ENCODE results near the gene ELP6.

ELP6 gene

DNA sequence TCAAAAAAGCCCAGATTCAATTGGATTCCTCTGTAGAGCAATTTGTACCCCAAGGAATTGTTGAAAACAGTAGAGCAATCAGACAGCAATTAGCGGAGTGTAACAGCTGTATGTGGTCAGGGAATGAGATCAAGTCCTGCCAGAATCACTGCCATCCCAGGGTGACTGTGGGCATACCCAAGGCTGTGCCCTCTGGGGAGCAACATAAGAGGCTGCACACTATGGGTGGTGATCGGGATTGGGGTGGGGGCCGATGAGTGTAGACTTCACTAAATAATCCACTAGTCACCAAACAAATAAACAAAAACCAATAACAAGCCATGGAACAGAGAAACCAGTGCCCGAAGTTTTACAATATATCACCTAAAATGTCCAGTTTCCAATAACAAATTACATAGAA, 12.1 kb upstream of the ELP6 start:
- TF ChIP-seq, protein P1, sequence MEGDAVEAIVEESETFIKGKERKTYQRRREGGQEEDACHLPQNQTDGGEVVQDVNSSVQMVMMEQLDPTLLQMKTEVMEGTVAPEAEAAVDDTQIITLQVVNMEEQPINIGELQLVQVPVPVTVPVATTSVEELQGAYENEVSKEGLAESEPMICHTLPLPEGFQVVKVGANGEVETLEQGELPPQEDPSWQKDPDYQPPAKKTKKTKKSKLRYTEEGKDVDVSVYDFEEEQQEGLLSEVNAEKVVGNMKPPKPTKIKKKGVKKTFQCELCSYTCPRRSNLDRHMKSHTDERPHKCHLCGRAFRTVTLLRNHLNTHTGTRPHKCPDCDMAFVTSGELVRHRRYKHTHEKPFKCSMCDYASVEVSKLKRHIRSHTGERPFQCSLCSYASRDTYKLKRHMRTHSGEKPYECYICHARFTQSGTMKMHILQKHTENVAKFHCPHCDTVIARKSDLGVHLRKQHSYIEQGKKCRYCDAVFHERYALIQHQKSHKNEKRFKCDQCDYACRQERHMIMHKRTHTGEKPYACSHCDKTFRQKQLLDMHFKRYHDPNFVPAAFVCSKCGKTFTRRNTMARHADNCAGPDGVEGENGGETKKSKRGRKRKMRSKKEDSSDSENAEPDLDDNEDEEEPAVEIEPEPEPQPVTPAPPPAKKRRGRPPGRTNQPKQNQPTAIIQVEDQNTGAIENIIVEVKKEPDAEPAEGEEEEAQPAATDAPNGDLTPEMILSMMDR (IDR thresholded peaks at IDR 0.05; ENCODE audit: low read depth, low read length, missing control alignments), result no peak
- no peak overlapping the region for H3K4me3 ChIP-seq (ENCODE audit: low read depth, low read length)
- no peak for DNase-seq (ENCODE audit: low read depth)

DNA sequence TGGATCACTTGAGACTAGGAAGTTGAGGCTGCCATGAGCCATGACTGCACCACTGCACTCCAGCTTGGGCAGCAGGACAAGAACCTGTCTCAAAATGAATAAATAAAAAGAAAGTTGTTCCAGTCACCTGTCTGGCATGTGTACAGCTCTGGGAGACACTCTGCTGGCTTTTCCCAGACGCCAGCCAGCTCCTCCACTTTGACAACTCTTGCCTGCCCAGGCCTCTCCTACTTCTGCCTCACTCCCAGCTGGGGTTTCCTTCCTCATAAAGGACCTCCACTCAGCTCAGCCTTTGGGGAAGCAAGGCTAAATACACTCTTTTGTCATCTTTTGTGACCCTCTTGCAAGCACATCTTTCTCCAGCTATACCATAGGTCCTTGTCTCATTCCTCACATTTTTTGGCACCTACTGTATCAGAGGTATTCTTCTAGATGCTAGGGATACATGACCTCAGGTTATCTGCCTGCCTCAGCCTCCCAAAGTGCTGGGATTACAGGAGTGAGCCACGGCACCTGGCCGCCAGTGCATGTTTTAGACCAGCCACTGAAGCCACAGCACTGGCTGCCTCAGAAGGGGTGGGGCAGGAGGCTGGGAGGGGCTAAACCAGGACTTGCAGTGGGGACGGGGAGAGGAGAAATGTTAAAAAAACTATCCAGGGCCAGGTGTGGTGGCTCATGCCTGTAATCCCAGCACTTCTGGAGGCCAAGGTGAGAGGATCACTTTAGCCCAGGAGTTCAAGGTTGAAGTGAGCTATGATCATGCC, 10.0 kb upstream of the ELP6 start:
- no peak for DNase-seq (ENCODE audit: low read depth)
- H3K4me3 ChIP-seq (ENCODE audit: low read depth, low read length), result no peak overlapping the region
- TF ChIP-seq, protein P1 (IDR thresholded peaks at IDR 0.05; ENCODE audit: low read depth, low read length, missing control alignments), result no peak

DNA sequence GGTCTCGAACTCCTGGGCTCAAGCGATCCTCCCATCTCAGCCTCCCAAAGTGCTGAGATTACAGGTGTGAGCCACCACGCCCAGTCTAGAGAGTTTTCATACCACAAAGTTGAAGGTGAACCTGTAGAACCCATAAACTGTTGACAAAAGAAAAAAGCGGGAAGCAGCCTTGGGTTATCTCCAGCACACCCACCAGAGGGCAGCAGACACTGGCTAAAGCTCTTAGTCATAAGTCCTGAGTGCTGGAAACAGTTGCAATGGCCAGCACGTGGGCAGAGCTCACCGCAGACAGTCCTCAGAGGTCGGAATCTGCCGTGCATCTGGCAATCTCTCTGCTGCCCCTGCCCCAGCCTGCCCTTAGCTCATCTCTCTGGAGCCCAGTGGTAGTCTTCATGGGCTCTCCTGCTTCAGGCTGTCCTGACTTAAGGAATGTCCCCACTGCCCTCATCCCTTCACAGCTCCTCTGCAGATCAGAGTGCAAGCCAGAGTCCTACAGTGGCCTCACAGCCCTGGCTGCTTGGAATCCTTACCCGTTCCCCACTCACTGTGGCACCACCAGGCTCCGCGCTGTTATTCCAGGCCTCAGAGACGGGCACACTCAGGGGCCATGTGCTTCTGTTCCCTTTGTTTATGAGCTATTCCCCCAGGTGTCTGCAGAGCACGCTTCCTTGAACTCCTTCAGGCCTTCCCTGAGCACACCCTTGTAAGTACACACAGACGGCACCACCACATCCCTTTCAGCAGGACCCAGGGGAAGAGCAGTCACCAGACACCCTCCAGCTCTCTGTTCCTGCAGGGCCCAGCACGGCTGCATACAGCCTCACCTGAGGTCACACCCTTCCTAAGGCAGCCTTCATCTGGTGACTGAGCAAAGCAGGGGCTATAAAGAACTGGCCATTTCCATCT, 8.8 kb upstream of the ELP6 start:
- DNase-seq (ENCODE audit: low read depth), result peak; percentile 80
- H3K4me3 ChIP-seq (ENCODE audit: low read depth, low read length), result no peak overlapping the region
- TF ChIP-seq, protein P1 (IDR thresholded peaks at IDR 0.05; ENCODE audit: low read depth, low read length, missing control alignments), result peak; percentile 93

DNA sequence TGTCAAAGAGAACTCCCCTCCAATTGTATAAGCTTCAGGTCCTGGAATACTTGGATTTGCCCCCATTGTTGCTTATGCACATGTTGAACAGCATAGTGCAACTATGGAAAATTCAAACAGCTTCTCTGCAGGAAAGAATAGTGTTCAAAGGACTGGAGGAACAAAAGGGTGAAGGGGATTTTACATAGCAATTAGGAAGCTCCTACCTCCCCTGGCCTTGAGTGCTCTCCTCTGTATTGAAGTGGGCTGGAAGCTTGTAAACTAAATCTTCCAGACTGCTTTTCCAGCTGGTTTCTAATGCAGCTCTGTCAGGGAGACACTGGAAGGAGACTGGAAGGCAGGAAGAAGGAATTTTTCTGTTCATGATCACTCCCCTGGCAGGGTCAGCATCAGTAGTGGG, 7.2 kb upstream of the ELP6 start:
- TF ChIP-seq, protein P1 (IDR thresholded peaks at IDR 0.05; ENCODE audit: low read depth, low read length, missing control alignments), result no peak
- DNase-seq (ENCODE audit: low read depth), result no peak

DNA sequence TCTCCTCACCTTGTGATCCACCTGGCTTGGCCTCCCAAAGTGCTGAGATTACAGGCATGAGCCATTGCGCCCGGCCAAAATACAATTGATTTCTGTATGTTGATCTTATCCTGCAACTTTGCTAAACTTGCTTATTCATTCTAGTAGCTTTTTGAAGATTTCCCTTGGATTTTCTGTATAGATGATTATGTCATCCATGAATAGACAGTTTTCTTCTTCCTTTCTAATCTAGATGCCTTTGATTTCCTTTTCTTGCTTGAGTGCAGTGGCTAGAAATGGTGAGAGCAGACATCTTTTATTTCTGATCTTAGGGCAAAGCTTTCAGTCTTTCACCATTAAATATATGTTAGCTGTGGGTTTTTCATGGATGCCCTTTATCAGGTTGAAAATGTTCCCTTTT, 4.4 kb upstream of the ELP6 start:
- no peak for DNase-seq (ENCODE audit: low read depth)
- TF ChIP-seq, protein P1 (IDR thresholded peaks at IDR 0.05; ENCODE audit: low read depth, low read length, missing control alignments), result no peak
- H3K4me3 ChIP-seq (ENCODE audit: low read depth, low read length), result no peak overlapping the region

More for the DNA sequence above, 7.2 kb upstream of the ELP6 start:
- no peak overlapping the region for H3K4me3 ChIP-seq (ENCODE audit: low read depth, low read length)

DNA sequence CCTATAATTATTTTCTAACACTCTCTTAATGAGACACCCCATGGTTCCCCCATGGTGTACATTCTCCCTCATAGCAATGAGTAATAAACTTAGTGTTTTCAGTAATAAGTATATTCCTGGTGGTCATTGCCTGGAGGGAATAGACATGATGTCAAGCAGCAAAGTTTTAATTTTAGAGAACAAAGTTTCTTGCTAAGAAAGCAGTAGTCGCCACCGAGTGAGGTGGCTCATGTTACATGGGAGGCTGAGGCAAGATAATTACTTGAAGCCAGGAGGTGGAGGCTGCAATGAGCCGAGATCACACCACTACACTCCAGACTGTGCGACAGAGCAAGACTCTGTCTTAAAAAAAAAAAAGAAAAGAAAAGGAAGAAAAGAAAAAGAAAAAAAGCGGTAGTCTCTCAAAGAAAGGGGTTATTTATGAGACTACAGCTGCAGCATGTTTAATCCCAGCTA, 2.4 kb upstream of the ELP6 start:
- no peak for DNase-seq (ENCODE audit: low read depth)
- TF ChIP-seq, protein P1 (IDR thresholded peaks at IDR 0.05; ENCODE audit: low read depth, low read length, missing control alignments), result no peak
- no peak overlapping the region for H3K4me3 ChIP-seq (ENCODE audit: low read depth, low read length)

Data from GM12864 (cell line).